GM19351 (cell line): Measurements from ENCODE around the gene BMPR1B.

Source experiments
- ATAC-seq: cut with Tn5 transposase; IDR thresholded peaks from one replicate; pipeline ENCODE4 v1.9.1; 2021; ENCODE audit warnings: mild to moderate bottlenecking, moderate library complexity; ENCODE audit not compliant: unreplicated experiment

The BMPR1B gene

DNA sequence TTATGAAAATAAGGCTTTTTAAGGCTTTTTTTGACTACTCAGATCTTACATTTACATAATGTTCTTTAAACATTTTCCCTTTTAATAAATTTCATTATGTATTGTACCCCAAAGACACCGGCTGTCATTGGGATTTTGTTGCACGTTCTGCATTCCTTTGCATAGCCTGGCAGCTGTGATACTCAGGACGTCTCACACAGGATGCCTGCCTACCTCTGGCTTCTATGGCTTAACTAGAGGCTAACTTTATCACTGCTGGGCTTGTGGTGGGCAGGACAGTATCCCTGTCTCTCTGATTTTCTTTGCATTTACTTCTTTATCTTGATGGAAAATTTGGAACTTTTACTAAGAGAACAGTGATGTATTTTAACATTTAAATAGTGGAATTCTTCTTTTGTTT is 147.8 kb downstream of the BMPR1B start:
- no peak for ATAC-seq

DNA sequence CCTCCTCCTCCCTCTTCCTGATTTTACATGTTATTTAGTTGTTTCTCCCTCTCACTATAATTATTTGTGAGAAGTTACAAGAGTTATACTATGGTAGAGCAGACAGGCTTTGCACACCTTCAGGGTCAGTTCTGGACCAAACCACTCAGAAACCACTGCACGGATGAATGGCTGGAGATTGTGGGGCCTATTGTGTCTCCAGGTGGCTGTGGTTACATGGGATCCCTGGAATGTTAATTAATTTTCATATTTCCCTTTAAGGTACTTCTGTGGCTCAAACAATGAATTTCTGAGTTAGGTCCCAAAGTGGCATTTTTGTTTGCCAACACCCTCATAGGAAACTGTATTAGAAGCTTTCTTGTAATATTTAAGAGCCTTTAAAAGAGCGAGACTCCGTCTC is 151.9 kb downstream of the BMPR1B start:
- ATAC-seq: no peak

DNA sequence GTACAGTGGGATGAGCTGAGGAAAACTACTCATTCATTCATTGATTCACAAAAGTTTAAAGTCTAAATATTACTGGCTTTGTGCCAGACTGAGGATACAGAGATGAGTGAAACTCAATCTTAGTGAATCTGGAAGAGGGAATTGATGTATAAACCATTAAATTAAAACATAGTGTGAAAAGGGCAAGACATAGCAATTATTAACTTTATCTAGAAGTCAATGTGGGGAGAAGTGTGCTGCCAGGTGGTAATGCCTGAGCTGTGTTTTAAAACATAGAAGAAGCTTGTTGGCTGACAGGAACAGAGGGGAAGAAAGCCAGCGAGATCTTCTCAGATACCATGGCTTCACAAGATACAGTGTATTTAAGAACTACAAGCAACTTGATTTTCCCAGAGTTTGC is 153.4 kb downstream of the BMPR1B start:
- ATAC-seq: no peak

DNA sequence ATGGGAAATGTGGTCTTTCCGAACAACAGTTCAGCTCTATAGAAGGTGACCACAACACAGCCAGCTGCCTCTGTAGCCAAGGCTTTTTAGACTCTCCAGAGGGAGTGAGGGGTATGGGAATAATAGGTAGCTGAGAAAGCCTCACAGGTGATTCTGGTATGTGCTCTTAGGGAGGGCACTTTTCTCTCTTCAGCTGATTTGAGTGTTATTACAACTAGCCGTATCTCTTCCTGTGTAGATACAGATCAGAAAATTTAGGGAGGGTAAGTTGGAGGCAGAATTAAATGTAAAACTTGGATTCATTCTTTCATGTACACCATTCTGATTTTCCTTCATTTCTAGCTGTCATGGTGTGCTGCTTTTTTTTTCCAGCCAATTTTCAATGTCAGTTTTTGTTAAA is 154.9 kb downstream of the BMPR1B start:
- no peak for ATAC-seq

DNA sequence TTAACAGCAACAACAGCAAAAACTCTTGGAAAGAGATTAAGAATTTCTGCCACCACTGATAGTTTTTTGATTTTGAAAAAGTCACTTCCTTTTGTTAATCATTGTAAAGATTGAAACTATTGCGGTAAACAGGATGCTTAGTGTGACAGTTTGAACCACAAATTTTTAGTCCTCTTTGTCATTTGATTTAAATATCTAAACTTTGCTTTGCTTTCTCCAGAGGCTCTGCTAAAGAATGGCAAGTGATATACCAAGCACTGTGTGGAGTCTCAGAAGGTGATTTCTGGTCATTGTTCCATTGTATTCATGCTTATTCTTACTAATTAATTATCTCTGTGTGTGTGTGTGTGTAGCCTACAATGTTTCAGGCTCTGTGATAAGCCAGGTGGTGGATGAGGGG is 155.6 kb downstream of the BMPR1B start:
- no peak for ATAC-seq

DNA sequence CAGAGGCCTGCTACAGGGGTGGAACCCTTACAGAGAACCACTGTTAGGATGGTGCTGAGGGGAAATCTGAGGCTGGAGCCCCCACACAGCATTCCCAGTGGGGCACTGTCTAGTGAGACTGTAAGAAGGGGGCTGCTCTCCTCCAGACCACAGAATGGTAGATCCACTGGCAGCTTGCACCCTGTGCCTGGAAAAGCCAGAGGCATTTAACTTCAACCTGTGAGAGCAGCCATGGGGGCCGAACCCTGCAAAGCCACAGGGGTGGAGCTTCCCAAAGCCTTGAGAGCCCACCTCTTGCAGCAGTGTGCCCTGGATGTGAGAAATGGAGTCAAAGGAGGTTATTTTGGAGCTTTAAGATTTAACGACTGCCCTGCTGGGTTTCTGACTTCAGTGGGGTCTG is 159.4 kb downstream of the BMPR1B start:
- ATAC-seq: no peak

DNA sequence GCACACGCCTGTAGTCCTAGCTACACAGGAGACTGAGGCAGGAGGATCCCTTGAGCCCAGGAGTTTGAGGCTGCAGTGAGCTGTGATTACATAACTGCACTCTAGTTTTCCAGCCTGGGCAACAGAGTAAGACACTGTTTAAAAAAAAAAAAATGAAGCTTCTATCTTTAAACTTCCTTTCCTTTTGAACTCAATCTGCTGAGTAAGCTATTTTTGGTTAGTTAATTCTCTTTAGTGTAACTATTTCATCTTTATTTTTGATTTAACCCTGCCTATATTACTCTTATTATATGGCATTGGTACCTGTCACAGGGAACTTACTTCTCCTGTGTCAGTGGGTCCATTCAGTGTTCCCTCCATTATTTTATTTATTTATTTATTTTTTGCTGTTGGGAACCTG is 160.8 kb downstream of the BMPR1B start:
- ATAC-seq: no peak

DNA sequence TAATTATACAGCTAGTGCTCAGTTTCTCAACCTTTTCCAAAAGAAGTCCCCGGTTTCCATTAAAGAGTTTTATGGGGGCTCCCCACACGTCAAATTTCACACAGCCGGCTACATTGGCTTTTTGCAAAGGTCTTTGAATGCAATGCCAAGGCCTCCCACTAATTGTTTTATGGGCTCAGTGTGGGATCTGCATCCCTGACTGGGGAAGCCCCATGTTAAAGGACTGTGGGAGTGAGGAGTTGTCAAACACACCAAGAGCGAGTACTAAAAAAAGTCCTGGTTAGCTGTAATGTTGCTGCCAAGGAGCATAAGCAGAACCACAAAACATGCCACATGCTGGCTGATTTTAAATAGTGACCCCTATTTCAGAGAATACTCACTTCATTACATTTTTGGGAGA is 162.6 kb downstream of the BMPR1B start:
- no peak for ATAC-seq

DNA sequence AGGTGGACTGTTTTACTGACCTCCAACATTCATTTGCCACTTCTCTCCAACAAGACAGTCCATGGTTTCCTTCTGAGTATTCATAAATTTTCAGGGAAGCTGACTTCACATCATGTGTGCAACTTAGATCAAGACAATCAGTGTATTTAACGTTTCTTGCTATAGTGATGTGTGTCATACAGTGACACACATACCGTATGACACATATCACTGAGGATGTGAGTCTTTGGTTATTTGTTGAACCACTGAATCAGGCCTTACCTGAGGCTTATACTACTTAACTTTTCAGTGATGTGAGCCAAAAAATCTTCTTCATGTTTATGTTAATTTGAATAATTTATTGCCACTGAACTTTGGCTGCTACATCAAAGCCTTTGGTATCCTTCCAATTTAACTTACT is 166.8 kb downstream of the BMPR1B start:
- ATAC-seq: no peak

DNA sequence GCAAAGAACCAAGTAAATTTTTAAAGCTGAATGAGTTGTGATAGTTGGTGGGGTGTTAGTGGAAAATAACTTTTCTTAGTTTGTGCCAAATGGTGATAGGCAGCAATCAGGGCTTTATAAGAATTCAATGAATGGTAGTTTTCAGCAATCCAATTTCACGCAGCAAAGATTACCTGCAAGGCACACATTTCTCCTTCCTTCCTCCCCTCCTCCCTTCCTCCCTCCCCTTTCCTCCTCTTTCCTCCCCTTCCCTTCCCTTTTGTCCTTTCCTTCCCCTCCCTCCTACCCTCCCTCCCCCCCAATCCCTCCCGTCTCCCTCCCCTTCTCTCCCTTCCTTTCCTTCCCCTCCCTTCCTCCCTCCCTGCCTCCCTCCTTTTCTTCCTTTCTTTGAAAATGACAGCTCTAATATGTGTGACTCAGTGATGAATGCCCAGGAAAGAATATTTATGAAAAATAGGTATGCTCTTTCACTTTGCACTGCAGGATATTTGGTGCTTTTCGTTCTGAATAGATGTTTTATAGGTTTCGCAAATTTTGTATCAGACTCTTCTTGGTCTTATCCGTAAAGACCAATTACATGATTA is 168.1 kb downstream of the BMPR1B start:
- ATAC-seq: no peak

DNA sequence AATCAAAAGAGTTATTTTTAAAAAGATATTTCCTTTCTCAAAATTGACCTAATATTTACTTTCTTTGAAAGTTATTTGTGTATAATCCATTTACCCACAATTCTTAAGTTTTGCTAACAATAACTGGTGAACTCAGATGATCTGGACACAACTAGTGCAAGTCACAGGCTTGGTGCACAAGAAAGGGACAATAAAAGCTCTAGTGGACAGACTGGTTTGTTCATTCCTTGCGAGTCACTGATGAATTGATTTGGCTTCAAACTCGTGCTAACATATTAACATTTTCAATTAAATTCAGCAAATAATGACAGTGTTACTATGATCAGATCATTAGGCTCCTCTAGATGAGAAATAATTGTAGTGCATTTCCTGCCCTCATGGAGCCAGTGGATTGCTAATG is 169.2 kb downstream of the BMPR1B start:
- no peak for ATAC-seq

DNA sequence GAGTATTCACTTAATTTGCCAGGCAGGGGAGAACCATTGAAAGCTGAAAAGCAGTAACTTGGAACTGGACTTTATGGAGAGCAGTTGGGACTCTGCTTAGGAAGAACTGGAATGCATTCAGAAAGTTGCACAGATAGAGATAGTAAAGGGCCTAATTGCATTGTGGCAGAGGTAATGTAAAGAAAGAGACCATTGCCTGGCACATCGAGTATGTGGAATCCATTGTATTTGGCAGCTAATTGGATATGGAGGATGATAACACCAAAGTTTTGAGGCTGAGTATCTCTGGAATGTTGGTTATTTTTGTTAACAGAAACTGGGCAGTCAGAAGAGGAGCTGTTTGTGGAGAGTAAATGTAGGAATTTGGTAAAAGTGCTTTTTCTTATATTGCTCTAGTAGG is 169.9 kb downstream of the BMPR1B start:
- no peak for ATAC-seq

DNA sequence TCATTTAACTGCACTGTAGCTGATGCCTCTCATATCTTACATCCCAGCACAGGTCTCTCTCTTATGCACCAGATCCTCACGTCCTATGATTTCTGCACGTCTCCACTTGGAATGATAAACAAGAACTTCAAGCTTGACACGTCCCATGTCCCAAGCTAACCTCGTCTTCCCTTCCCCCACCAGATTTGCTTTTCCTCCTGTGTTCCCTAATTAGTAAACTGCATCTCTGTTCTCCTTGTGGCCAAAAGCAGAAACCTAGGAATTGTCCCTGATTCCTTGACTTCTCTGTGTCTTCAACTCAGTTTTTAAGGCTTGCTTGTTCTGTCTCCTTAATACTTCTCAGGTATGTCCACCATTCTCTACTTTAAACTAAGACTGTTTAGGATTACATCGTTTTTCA is 171.9 kb downstream of the BMPR1B start:
- ATAC-seq: no peak

DNA sequence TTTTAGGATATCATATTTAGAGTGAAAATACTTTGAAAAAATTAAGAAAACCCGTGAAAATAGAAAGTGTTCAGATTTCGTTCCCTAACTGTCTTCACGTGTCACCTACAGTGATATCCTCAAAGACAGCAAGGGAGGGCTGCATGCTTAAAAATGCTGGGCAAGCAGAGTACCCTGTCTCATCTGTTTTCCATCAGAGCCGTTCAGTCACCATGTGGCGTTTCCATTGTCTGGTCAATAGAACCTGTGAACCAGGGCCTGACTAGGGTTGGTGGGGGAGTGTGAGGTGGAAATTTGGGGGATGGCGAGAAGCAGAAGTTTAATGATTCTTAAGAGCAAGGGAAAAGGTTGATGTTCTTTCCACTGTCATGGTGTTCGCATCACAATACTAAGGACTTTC is 173.9 kb downstream of the BMPR1B start:
- no peak for ATAC-seq

DNA sequence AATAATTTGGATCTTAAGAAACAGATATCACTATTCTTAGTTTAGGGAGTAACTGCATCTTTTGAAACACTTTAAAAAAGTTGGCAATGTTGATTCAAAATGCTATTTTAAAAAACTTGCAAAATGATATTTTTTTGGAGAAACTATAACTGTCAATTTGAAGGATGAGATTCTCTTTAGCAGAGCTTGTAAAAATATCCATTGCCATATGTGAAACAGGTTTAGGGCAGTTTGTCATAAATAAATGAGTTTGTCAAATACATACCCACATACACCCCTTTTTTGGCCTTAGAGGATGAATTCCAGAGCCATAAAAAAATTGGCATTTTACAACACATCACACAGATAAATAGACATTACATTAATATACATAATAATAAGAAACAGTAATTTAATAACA is 174.6 kb downstream of the BMPR1B start:
- no peak for ATAC-seq

DNA sequence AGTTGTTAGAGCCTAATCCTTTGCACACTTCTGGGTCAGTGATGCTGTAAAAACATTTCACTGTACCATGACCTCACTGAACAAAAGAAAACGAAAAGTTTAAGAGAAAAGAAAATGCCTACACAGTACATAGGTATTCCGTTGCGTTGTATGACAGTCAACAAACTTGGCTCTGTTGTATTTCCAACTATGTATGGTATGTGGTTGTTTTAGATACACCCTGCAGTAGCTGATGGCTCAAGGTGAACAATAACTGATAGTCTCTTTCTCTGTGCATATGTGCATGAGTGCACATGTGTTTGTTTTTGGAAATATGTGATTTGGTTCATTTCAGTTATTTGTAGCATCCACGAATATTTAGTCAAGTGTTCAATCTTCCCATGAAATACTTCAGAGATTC is 176.0 kb downstream of the BMPR1B start:
- ATAC-seq: no peak

DNA sequence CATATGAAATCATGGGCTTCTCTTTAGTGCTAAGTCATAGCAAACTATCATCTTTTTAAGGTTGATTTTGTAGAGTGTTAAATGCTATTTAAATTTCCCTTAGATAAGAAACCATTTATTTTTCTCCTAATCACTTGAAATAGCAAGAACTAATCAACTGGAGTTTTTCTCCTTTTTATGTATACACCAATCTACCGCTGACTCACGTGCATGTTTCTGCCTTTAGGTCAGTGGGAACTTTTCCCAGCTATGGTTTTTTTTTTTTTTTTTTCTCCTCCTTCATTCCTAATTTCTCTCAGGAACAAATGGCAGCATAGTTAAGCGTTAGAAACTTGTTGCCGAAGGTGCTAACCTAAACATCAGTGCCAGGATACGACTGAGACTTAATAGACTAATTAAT is 176.4 kb downstream of the BMPR1B start:
- ATAC-seq: no peak

DNA sequence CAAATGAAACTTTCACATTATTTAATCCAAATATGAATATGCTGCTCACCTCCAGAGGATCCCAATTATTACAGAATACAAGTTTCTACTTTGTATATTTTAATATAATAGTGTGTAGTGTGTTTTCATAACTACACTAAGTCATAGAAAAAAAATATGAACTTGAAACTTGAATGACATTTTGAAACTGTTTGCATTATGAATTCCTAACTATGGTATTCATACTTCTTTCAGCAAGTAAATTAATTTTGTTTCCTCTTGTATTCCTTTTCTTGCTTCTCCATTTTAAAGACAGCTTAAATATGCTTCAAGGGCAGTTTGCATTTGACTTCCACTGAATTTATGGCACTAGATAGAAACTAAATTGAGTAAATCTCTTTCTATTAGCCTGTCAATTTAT is 177.1 kb downstream of the BMPR1B start:
- no peak for ATAC-seq

DNA sequence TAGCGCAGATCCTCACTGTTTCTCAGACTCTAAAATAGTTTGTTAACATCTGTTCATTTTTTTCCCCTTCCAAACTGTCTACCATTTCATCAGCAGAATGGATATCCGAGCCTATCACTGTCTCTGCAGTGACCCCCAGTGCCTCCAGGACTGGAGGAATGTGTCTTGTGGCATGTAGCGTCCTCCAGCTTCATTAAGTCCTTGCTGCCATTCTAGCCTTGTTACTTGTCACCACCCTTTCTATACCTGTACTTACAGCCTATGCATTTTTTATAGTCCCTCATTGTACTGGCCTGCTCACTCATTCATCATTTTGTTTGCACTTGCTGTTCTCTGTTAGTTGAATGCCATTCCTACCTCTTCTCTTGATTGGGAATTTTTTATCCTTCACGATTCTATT is 179.1 kb downstream of the BMPR1B start:
- ATAC-seq: no peak

DNA sequence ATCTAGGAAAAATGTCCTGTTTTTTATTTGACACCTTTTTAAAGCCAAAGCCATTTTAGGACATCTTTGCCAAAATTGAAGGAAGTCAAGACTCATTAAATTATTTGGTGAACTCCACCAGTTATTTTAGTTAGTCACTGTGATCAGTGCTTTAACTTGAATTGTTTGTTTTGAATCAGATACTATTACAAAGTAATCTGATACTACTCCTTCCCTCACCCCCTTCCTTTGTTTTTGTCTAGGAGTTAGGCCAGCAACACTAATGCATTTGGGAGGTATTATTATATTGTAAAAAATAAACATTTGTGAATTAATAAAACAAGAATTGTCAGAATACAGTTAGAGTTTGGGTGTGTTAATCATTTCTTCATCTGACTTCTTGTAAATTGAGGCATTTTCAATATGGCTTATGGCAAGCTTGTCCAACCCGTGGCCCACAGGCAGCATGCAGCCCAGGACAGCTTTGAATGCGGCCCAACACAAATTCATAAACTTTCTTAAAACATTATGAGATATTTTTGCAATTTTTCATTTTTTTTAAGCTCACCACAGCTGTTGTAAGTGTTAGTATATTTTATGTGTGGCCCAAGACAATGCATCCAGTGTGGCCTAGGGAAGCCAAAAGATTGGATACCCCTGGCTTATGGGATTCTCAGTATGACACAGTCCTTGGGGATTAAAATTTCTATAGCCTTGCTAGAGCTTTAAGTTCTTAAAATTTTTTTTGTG is 182.2 kb downstream of the BMPR1B start:
- no peak for ATAC-seq

DNA sequence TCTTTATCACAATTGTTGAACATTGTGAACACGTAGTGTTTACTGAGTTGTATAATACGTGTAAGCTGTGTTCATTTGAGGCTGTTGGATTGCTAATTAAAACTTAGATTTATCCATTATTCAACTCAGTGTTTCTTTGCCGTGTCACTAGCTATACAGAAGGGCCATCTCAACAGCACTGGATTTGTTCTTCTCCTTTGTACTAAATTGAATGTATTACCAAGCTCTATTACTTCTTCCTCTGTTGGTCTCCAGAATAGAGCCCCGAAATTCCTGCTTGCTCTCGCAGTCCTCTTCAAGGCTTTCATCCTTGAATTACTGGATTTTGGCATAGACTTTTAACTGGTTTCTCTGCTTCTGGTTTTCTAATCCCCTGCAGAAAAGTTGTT is 182.8 kb downstream of the BMPR1B start:
- no peak for ATAC-seq

DNA sequence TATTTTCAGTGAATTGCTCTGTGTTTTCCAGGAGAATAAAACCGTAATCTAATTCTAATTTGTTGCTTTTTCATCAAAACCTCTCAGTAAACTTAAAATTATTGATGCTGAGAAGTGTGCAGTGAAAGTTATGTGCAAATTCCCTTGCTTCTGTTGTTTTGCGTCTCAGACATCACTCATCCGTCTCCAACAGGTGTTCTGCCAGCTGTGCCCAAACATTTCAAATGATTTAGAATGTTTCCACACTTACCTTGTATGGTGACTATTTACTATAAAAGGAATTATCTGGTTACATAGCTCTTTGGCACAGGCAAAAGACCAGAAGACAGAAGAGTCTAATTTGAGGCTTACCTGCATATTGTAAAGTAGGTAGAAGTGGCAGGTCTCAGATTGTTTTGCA is 184.0 kb downstream of the BMPR1B start:
- ATAC-seq: no peak

DNA sequence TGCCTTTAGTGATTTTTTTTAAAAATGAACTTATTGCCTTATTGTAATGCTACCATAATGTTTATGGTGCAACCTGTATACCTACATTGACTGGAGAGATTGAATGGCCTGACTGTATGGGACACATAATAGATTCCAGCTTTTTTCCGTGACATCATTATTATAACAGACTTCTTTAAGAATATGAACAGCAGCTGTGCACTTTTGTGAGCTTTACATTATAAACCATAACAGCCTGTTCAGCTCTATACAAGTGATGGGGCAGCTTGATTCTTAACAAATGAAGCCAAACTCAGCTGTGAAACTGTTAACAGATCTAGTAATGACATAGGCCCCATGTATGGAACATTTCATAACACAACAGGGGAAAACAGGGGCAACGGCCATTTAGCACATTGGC is 187.0 kb downstream of the BMPR1B start:
- no peak for ATAC-seq
